ENCODE results near the gene HSD3B1.
"Not testable (repeated sequence)": the region's sequence is repeated elsewhere in the genome, so short reads cannot be mapped to it uniquely, and the experiment has no call there.

HSD3B1 gene

DNA sequence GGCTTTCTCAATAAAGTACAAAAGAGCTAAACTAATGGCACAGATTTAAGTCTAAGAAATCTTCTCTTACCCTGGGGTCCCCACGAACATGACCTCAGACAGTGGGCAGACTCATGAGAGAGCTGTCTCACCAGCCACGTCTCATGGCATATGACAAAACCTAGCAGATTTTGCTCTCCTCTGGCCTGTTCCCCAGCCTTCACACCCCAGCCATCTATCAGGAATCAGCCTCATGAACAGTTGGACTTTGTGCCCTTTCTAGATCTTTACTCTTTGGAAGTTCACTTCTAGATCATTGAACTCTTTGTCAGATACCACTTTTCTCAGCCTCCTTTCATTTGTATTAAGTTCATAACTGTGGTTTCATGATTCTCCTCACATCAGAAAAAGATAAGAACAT lies 14.2 kb upstream of the HSD3B1 start:
- no peak for DNase-seq

DNA sequence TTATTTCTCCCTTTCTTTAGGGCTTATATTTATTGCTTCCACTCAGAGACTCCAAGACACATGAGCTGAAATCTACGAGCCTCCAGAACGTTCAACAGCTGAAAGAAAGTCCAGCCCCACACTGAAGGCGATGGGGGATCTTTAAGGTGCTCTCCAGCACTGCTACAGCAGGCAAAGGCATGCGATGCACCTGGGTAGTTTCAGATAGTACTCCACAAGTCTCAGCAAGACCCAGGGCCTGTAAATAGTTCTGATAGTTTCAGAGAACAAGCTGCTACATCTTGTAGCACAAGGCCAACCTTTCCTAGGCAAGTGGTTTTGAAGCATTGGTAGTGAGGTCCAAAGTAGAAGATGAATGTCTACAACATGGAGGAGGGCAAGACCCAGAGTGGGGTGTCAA lies 2.2 kb upstream of the HSD3B1 start:
- no peak for DNase-seq

GRCh38 chr1:119510046-119510445 lies 3.0 kb downstream of the HSD3B1 start:
- no peak for DNase-seq

DNA sequence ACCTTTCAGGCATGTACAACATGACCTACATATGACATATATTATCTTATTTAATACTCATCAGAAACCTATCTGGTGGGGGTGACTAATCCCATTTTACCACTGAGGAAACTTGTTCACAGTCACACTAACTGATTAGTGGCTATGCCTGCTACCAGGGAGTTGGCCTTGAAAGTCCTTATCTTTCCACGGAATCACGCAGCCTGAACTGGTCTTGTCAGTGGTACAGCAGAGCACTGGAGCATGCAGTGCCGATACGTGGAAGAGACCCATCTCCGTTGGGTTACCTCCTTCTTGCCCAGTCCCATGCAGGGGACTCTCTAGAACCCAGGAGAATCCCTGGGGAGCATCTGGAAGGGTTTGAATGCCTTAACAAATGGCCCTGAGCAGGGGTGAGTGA lies 8.2 kb downstream of the HSD3B1 start:
- no peak for DNase-seq

DNA sequence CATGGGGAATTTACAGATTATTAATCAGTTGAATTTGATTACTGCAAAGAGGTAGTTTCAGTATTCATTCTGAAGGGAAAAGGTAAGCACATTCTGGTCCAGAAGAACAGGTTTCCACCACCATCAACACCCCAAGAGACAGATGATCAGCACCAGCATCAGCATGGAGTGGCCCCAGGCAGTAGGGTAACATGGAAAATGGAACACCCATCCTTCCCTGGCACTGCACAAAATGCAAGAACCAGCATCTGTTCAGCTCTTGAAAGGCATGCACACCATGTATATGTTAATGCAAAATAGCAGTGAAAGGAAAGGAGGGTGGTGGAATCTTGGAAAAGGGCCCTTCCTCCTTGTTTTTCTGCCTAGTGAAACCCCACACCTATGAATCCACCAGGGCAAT lies 9.2 kb downstream of the HSD3B1 start:
- DNase-seq: no peak

- DNase-seq: no peak
These were observed 9.7 kb downstream of the HSD3B1 start for GRCh38 chr1:119516680-119517079.

DNA sequence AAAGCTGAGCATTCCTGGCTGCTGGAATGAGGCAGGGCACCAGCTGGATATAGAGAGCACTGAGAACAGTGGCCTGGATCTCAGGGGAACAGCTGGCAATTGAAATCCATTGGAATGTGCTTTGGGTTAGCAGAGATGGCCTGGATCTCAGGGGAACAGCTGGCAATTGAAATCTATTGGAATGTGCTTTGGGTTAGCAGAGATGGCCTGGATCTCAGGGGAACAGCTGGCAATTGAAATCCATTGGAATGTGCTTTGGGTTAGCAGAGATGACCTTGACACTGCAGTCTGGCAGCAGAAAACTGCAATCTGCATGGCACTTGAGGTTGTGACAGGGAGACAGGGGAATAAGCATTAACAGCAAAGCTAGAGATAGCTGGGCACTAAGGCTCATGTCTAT lies 10.7 kb downstream of the HSD3B1 start:
- not testable (repeated sequence) for DNase-seq

- no peak for DNase-seq
These were observed 24.8 kb downstream of the HSD3B1 start for GRCh38 chr1:119531606-119532323.

DNA sequence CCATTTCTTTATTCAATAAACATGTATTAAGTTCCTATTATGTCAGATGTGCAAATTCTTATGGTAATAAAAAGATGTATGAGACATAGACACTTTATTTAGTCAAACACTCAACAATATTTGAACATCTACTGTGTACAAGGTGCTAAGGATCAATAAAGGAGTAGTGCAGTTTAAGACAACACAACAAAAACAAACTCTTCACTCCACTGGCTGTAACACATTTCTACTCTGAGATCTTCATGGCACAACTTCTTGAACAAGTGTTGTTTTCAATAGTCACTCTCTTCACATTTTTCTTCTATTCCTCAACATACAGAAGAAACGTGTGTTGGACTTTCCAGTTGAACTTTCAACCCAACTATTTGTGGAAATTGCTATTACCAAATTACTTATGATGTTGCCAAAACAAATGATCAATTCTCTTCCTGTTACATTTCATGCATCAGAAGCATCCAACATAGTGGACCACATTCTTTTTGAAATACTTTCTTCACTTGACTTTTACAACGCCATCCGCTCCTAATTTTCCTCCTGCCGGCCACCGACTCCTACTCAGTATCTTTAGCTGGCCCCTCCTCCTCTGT lies 25.4 kb downstream of the HSD3B1 start:
- DNase-seq: no peak

GRCh38 chr1:119535381-119535780 lies 28.4 kb downstream of the HSD3B1 start:
- no peak for DNase-seq

DNA sequence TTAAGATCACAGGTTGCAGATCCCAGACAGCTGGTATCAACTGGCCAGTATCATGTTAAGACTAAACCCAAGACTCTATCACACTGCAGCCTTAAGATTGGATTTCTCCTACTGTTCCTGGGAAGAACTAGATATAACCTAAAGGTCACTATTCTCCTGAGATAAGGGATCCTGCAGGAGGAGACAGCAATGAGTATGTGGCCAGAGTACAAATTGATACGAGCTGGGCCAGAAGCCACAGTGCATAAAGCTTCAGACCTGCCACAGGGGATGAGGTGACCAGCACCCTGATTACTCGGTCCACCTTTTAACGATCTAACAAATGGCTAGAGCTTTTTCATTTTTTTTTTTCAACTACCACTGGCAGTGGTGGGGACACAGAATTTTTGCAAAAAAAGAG lies 31.0 kb downstream of the HSD3B1 start:
- DNase-seq: no peak

DNA sequence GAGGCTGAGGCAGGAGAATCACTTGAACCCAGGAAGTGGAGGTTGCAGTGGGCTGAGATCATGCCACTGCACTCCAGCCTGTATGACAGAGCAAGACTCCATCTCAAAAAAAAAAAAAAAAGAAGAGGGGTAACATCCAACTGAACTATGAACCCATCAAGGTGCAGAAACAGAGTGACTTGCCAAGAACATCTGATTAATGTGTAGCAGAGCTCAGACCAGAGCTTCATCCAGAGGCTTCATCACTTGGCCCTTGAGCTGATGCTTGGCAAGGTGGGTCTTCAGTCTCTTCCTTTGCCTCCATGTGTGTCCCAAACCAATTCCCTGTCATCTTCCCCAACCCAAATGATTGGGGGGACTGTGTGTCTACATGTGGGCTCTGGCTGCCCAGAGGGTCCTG lies 32.6 kb downstream of the HSD3B1 start:
- DNase-seq: no peak

GRCh38 chr1:119541389-119541788 lies 34.4 kb downstream of the HSD3B1 start:
- DNase-seq: no peak

- DNase-seq: no peak
These were observed 35.5 kb downstream of the HSD3B1 start for GRCh38 chr1:119542492-119542946.

DNA sequence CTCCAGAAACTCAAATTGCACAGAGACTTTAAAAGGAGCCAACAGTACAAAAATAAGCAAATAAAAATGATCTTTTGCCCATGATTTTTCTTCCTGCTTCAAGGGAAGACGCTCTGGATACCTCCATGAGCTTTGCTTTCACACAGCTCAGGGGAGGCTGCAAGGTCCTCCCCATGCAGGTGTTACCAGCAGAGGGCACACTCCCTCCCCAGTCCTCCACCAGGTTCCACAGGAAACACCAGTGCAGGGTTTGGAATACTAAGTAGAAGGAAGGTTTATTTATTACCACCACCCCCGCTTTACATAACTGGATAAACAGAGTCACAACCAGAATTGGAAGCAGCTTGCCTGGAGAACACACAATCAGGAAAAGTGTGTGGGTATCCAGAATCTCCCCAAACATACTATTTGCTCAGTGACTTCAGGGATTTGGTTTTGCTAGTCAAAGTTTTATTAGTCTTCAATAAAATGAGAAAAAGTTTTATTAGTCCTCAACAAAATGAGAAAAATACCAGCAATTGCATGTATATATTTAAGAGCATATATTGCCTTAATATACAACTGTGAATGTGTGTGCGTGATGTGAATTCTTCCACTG lies 37.3 kb downstream of the HSD3B1 start:
- peak; percentile 10 for DNase-seq

GRCh38 chr1:119546641-119547040 lies 39.6 kb downstream of the HSD3B1 start:
- DNase-seq: no peak

GRCh38 chr1:119547306-119547705 lies 40.3 kb downstream of the HSD3B1 start:
- no peak for DNase-seq

DNA sequence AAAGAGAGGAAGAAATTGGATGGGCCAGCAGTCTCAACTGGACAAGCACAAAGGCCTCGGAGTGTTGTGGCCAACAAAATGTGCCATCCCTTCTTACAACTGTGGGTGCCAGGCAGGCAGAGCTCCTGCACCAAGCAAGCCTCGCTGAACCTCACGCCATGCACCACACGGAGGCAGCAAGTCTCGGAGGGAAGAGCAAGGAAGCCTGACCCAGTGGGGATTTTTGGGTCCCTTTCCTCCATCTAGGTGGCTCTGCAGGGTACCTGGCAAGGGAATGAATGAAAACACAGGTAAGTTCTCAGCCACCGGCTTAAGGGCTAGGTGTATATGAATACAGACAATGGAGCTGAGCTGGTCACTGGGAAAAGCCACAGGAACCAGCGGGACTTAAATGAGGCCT lies 40.8 kb downstream of the HSD3B1 start:
- DNase-seq: no peak

- peak; percentile 82 for DNase-seq
These were observed 42.7 kb downstream of the HSD3B1 start for GRCh38 chr1:119549719-119550132.

GRCh38 chr1:119550381-119550780 lies 43.4 kb downstream of the HSD3B1 start:
- no peak for DNase-seq

GRCh38 chr1:119551218-119551617 lies 44.2 kb downstream of the HSD3B1 start:
- no peak for DNase-seq

GRCh38 chr1:119552656-119553055 lies 45.6 kb downstream of the HSD3B1 start:
- DNase-seq: not testable (repeated sequence)

DNA sequence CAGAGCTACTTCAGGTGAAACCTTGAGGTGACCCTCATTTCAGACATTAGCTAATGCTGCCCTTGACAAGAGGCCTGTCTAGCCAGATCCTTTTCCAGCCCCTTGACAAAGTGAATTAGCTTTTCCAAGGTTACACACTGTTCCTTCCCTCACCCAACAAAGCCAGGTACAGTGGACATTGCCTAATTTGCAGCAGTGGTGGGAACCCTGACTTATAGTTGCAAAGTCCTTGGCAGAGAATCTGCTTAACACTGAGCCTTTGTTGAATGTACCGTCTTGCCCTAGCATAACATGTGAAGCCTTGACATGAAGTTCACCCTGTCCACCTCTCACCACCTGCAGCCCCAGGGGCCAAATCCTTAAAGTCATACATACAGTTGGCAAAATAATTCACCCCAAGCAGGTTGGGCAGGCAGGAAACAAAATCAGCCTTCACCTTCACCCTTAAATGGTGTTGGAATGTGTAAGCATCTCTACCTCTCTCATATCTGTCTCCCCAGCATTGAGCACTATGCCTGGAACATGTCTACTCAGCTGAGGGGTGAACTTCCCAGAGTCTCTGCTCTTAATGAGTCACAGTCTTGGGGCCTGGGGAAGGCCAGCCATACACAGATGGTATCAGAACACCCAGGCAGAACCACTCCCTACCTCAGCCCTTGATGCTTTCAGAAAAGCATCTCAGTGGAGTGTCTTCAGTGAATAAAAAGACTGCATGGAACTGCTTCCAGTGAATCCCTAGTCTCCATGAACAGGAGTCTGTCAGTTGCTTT lies 46.5 kb downstream of the HSD3B1 start:
- DNase-seq: not testable (repeated sequence)

- DNase-seq: peak; percentile 93
These were observed 47.2 kb downstream of the HSD3B1 start for GRCh38 chr1:119554183-119554582.

All from NCI-H345 (cell line).